Lower leg skin (tissue), 4 donors: Measurements from ENCODE around the gene ANKRD31. TPM values are rescaled to one million over a fixed set of nuclear protein-coding genes. Genes with fewer than 3 reads are reported as not detected.
A peak's percentile ranks its signal among the peaks of the same experiment; 100 is the strongest.

Experiments
- DNase-seq, 2 donors: peaks; one replicate each; pipeline ENCODE4 v3.0.0-alpha.2; 2019; ENCODE audit warnings: low spot score in 2 of 2
- H3K4me3 ChIP-seq: fragments of 200-600 bp; sonication (generic); 2 replicates; pipeline ENCODE4 v1.5.1; 2017; ENCODE audit warnings: mild to moderate bottlenecking, low read depth; ENCODE audit not compliant: poor library complexity, severe bottlenecking
- POLR2A ChIP-seq, 2 donors: fragments of 450-650 bp; IDR thresholded peaks; one replicate each; pipeline ENCODE4 v1.6.1; 2016 to 2017; ENCODE audit warnings: antibody characterized with exemption in 2 of 2, mild to moderate bottlenecking in 1 of 2, moderate library complexity in 1 of 2
- WGBS, 2 donors: methylation state at CpG; one replicate each; pipeline ENCODE4 v1.1.5; 2018; 5-methylcytosine and 5-hydroxymethylcytosine counted together
- intact Hi-C: fragments of 100-400 bp; cut with DNase I; formaldehyde crosslinking; loops from one replicate; pipeline ENCODE4 v1.15.0; 2023; ENCODE audit warnings: low total_unique reads
- total RNA-seq, 4 donors: library from RNA; depleted of rRNA; stranded (reverse); fragments of >200 nt; gene quantifications; one replicate each; pipeline ENCODE4 v1.1.0, GENCODE V29; 2016
- TF ChIP-seq, protein P1 (sequence below), 3 donors: fragments of 450-650 bp; IDR thresholded peaks; one replicate each; pipeline ENCODE4 v1.5.1; 2016; ENCODE audit warnings: antibody characterized with exemption in 3 of 3, mild to moderate bottlenecking in 3 of 3, moderate library complexity in 2 of 3

The ANKRD31 gene
- total RNA-seq, 4 donors from 2014 or later, result 0.13 to 0.20 (median 0.19) TPM; not detected in 1

DNA sequence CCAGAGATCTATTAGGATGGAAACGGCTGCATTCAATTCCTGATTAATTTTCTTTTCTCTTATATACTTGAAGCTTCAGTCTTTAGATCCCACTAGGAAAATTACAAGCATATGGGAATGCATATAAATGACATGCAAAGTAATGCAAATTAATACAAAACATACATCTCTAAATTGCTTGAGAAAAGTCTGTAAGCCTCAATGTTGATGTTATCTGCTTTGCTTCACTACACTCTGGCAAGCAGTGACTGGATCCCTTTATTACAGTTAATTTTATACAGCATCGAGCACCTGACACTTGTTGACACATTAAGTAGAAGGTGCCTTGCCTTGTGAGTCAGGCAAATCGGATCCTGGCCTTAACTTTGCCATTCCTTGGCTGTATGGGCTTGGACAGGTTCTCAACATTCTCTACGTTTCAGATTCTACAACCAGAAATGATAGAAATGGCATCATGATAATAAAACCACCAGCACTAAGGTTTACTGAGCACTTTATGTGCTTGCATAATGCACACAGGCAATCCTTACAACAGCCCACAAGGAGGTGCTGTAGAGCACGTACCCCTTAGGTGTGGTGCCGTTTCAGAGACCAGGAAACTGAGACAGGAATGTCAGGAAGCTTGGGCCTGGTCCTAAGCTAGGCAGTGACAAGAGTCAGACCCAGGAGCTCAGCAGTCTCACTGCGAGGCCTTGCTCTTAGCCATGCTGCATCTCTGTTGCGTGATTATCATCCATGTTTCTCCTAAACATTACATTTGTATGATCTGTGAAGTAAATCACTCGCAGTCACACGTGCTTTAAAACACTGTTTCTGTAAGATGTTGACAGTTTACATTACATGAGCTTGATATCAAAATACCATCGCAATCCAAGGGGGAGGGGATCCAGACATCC is 187.0 kb downstream of the ANKRD31 start:
- intact Hi-C loops, result loop anchor here (10.0 kb wide), 1 partner anchor 185 kb away; the partner anchor contains the start of gene ANKRD31
- no peak overlapping the region for H3K4me3 ChIP-seq
- no peak for TF ChIP-seq POLR2A (IDR thresholded peaks at IDR 0.05)
- TF ChIP-seq, protein P1, sequence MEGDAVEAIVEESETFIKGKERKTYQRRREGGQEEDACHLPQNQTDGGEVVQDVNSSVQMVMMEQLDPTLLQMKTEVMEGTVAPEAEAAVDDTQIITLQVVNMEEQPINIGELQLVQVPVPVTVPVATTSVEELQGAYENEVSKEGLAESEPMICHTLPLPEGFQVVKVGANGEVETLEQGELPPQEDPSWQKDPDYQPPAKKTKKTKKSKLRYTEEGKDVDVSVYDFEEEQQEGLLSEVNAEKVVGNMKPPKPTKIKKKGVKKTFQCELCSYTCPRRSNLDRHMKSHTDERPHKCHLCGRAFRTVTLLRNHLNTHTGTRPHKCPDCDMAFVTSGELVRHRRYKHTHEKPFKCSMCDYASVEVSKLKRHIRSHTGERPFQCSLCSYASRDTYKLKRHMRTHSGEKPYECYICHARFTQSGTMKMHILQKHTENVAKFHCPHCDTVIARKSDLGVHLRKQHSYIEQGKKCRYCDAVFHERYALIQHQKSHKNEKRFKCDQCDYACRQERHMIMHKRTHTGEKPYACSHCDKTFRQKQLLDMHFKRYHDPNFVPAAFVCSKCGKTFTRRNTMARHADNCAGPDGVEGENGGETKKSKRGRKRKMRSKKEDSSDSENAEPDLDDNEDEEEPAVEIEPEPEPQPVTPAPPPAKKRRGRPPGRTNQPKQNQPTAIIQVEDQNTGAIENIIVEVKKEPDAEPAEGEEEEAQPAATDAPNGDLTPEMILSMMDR (IDR thresholded peaks at IDR 0.05), result no peak
- peak in 1 of 2 donors; percentile 46 for DNase-seq
- 55 to 58% methylated on average over 11 of the region's 11 CpGs for WGBS, 2 donors

DNA sequence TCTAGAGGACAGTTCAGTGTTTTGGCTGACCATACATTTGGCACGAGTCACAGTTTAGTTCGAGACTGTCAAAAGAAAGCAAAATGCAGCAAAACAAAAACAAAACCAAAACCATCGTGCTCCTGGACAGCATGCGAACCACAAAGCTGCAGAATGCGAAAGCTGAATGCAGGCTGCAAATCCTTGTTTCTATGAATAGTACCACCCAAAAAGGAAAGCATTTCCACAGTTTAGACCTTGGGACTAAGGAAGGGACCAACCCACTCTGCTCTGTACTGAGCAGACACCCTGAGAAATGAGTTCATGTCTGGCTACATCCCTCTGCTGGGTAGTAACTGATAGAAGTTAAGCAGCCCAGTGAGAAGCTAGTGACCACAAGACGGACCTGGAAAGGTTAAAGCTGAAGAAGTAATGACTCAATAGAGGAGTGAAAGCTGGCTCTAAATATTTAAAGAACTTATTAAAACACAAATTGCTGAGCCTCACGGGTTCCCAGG is 188.2 kb downstream of the ANKRD31 start:
- no peak overlapping the region for H3K4me3 ChIP-seq

DNA sequence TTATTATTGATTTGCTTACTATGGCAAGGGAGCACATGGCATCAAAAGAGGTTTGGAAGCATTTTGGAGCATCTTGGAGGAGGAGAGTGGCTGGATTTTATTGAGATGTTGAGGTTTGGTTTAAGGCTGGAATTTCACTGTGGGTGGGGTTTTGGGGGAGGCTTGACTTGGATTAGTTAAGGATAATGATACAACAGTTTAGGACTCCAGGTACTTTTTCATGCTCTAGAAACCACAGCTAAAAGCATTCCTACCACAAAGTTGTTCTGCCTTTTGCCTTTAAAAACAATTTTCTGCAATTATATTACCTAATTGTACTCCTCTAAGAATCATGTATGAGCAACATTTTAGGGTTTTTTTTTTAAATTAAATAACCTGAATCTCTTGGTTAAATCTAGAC is 189.3 kb downstream of the ANKRD31 start:
- no peak for TF ChIP-seq POLR2A (IDR thresholded peaks at IDR 0.05)
- TF ChIP-seq, protein P1 (IDR thresholded peaks at IDR 0.05), result no peak
- H3K4me3 ChIP-seq, result no peak overlapping the region
- no peak for DNase-seq
- intact Hi-C loops, result no loop called here

More for the DNA sequence above, 188.2 kb downstream of the ANKRD31 start:
- 66 to 72% methylated on average over 7 of the region's 7 CpGs for WGBS, 2 donors
- TF ChIP-seq, protein P1 (IDR thresholded peaks at IDR 0.05), result no peak
- no peak for TF ChIP-seq POLR2A (IDR thresholded peaks at IDR 0.05)
- intact Hi-C loops, result no loop called here
- DNase-seq, result no peak

- DNase-seq, result no peak
- 80 to 81% methylated on average over 10 of the region's 10 CpGs for WGBS, 2 donors
- H3K4me3 ChIP-seq, result no peak overlapping the region
- TF ChIP-seq, protein P1 (IDR thresholded peaks at IDR 0.05), result no peak
- TF ChIP-seq POLR2A (IDR thresholded peaks at IDR 0.05), result no peak
- intact Hi-C loops, result no loop called here
Measured at GRCh38 chr5:75046366-75047142, 190.1 kb downstream of the ANKRD31 start.

- DNase-seq, result no peak
- intact Hi-C loops, result no loop called here
- 95 to 96% methylated on average over 2 of the region's 2 CpGs for WGBS, 2 donors
- no peak overlapping the region for H3K4me3 ChIP-seq
- no peak for TF ChIP-seq POLR2A (IDR thresholded peaks at IDR 0.05)
- TF ChIP-seq, protein P1 (IDR thresholded peaks at IDR 0.05), result no peak
Measured at GRCh38 chr5:75045071-75045470, 191.6 kb downstream of the ANKRD31 start.
